Measurements from ENCODE around the gene IRF2BPL.

GRCh38 chr14:76998910-76999309 lies 29.6 kb downstream of the IRF2BPL start:
- no peak for TF ChIP-seq CTCF (IDR thresholded peaks at IDR 0.05)
- no peak for TF ChIP-seq EZH2phosphoT487 (IDR thresholded peaks at IDR 0.05)
